ENCODE measurements around the gene TPM4.

DNA sequence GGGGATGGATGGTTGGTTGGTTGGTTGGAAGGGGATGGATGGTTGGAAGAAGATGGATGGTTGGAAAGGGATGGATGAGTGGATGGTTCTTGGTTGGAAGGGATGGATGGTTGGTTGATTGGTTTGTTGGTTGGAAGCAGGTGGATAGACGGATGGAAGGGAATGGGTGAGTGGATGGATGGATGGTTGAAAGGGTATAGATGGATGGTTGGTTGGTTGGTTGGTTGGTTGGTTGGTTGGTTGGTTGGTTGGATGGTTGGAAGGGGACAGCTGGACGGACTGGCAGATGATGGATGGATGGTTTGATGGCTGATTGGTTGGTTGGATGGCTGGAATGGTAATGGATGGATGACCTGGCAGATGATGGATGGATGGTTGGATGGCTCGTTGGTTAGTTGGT is 55.4 kb downstream of the TPM4 start:
- TF ChIP-seq, protein P1, sequence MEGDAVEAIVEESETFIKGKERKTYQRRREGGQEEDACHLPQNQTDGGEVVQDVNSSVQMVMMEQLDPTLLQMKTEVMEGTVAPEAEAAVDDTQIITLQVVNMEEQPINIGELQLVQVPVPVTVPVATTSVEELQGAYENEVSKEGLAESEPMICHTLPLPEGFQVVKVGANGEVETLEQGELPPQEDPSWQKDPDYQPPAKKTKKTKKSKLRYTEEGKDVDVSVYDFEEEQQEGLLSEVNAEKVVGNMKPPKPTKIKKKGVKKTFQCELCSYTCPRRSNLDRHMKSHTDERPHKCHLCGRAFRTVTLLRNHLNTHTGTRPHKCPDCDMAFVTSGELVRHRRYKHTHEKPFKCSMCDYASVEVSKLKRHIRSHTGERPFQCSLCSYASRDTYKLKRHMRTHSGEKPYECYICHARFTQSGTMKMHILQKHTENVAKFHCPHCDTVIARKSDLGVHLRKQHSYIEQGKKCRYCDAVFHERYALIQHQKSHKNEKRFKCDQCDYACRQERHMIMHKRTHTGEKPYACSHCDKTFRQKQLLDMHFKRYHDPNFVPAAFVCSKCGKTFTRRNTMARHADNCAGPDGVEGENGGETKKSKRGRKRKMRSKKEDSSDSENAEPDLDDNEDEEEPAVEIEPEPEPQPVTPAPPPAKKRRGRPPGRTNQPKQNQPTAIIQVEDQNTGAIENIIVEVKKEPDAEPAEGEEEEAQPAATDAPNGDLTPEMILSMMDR (IDR thresholded peaks at IDR 0.05) = no peak
- TF ChIP-seq EZH2 (IDR thresholded peaks at IDR 0.05; ENCODE audit: borderline replicate concordance, insufficient read depth, low read depth, low read length, poor library complexity, severe bottlenecking) = no peak
